HCT116 (cell line): Measurements from ENCODE around the gene GJB5.

ENCODE experiments used
- CBX3 ChIP-seq: IDR thresholded peaks from 2 replicates; pipeline ENCODE4 v1.6.1; 2012; ENCODE audit warnings: low read depth
- ELF1 ChIP-seq: IDR thresholded peaks from 2 replicates; pipeline ENCODE4 v1.6.1; 2012; ENCODE audit warnings: low read depth, borderline replicate concordance
- EZH2 ChIP-seq: fragments of 200-600 bp; sonication (generic); IDR thresholded peaks from 2 replicates; pipeline ENCODE4 v1.6.1; 2017; ENCODE audit warnings: antibody characterized with exemption, mixed run types
- EZH2phosphoT487 ChIP-seq: fragments of 200-600 bp; IDR thresholded peaks from 2 replicates; pipeline ENCODE4 v1.6.1; 2018; ENCODE audit warnings: antibody characterized with exemption, borderline replicate concordance
- JUND ChIP-seq: IDR thresholded peaks from 2 replicates; pipeline ENCODE4 v1.6.1; 2012
- POLR2A ChIP-seq: IDR thresholded peaks from 2 replicates; pipeline ENCODE4 v1.7.0; 2011; ENCODE audit warnings: borderline replicate concordance; ENCODE audit not compliant: insufficient read depth, insufficient read length; ENCODE audit errors: extremely low read depth
- POLR2AphosphoS5 ChIP-seq: IDR thresholded peaks from 2 replicates; pipeline ENCODE4 v1.6.1; 2011; ENCODE audit warnings: mild to moderate bottlenecking, low read depth, low read length, moderate library complexity
- RAD21 ChIP-seq: IDR thresholded peaks from 2 replicates; pipeline ENCODE4 v1.6.1; 2012; ENCODE audit warnings: low read depth, mild to moderate bottlenecking
- SIN3A ChIP-seq: IDR thresholded peaks from 2 replicates; pipeline ENCODE4 v1.6.1; 2012; ENCODE audit warnings: low read depth
- SP1 ChIP-seq: IDR thresholded peaks from 2 replicates; pipeline ENCODE4 v1.6.1; 2012; ENCODE audit warnings: low read depth
- ZNF274 ChIP-seq: fragments of 200-500 bp; sonication (Bioruptor generic); IDR thresholded peaks from 2 replicates; pipeline ENCODE4 v1.6.1; 2014; ENCODE audit warnings: mild to moderate bottlenecking, low read depth, low read length, inconsistent platforms
- TF ChIP-seq, protein P1 (sequence below), 3 experiments: fragments of 200-600 bp in 1 of 3; sonication (generic) in 1 of 3; IDR thresholded peaks in 2 of 3; conservative IDR thresholded peaks in 1 of 3; 2 replicates each; pipeline ENCODE4 v1.5.1; 2012 to 2017; ENCODE audit warnings: low read depth in 2 of 3, low read length in 2 of 3, antibody characterized with exemption in 1 of 3, borderline replicate concordance in 1 of 3, control low read depth in 1 of 3, mild to moderate bottlenecking in 1 of 3, mixed read lengths in 1 of 3, mixed run types in 1 of 3, moderate library complexity in 1 of 3; ENCODE audit not compliant: insufficient read depth in 1 of 3
- TF ChIP-seq, protein P2 (sequence below): IDR thresholded peaks from 2 replicates; pipeline ENCODE4 v1.6.1; 2012; ENCODE audit warnings: low read depth
- TF ChIP-seq, protein P3 (sequence below): IDR thresholded peaks from 2 replicates; pipeline ENCODE4 v1.6.1; 2011; ENCODE audit warnings: mild to moderate bottlenecking, low read length, moderate library complexity; ENCODE audit not compliant: insufficient replicate concordance; ENCODE audit errors: extremely low read depth

DNA sequence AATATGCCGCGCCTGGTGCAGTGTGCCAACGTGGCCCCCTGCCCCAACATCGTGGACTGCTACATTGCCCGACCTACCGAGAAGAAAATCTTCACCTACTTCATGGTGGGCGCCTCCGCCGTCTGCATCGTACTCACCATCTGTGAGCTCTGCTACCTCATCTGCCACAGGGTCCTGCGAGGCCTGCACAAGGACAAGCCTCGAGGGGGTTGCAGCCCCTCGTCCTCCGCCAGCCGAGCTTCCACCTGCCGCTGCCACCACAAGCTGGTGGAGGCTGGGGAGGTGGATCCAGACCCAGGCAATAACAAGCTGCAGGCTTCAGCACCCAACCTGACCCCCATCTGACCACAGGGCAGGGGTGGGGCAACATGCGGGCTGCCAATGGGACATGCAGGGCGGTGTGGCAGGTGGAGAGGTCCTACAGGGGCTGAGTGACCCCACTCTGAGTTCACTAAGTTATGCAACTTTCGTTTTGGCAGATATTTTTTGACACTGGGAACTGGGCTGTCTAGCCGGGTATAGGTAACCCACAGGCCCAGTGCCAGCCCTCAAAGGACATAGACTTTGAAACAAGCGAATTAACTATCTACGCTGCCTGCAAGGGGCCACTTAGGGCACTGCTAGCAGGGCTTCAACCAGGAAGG, 30.5 kb downstream of the GJB5 start:
- TF ChIP-seq POLR2A (no peak), POLR2AphosphoS5 (no peak), ZNF274 (no peak), RAD21 (no peak), SIN3A (no peak), ELF1 (no peak), EZH2phosphoT487 (no peak), SP1 (no peak), CBX3 (no peak), JUND (no peak), EZH2 (no peak)
- TF ChIP-seq, protein P1, sequence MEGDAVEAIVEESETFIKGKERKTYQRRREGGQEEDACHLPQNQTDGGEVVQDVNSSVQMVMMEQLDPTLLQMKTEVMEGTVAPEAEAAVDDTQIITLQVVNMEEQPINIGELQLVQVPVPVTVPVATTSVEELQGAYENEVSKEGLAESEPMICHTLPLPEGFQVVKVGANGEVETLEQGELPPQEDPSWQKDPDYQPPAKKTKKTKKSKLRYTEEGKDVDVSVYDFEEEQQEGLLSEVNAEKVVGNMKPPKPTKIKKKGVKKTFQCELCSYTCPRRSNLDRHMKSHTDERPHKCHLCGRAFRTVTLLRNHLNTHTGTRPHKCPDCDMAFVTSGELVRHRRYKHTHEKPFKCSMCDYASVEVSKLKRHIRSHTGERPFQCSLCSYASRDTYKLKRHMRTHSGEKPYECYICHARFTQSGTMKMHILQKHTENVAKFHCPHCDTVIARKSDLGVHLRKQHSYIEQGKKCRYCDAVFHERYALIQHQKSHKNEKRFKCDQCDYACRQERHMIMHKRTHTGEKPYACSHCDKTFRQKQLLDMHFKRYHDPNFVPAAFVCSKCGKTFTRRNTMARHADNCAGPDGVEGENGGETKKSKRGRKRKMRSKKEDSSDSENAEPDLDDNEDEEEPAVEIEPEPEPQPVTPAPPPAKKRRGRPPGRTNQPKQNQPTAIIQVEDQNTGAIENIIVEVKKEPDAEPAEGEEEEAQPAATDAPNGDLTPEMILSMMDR (IDR thresholded peaks at IDR 0.05 in 2 of 3, conservative IDR thresholded peaks at IDR 0.05 in 1 of 3; ENCODE audit: borderline replicate concordance in 1 of 3, insufficient read depth in 1 of 3, low read depth in 2 of 3, low read length in 2 of 3): no peak
- TF ChIP-seq, protein P2, sequence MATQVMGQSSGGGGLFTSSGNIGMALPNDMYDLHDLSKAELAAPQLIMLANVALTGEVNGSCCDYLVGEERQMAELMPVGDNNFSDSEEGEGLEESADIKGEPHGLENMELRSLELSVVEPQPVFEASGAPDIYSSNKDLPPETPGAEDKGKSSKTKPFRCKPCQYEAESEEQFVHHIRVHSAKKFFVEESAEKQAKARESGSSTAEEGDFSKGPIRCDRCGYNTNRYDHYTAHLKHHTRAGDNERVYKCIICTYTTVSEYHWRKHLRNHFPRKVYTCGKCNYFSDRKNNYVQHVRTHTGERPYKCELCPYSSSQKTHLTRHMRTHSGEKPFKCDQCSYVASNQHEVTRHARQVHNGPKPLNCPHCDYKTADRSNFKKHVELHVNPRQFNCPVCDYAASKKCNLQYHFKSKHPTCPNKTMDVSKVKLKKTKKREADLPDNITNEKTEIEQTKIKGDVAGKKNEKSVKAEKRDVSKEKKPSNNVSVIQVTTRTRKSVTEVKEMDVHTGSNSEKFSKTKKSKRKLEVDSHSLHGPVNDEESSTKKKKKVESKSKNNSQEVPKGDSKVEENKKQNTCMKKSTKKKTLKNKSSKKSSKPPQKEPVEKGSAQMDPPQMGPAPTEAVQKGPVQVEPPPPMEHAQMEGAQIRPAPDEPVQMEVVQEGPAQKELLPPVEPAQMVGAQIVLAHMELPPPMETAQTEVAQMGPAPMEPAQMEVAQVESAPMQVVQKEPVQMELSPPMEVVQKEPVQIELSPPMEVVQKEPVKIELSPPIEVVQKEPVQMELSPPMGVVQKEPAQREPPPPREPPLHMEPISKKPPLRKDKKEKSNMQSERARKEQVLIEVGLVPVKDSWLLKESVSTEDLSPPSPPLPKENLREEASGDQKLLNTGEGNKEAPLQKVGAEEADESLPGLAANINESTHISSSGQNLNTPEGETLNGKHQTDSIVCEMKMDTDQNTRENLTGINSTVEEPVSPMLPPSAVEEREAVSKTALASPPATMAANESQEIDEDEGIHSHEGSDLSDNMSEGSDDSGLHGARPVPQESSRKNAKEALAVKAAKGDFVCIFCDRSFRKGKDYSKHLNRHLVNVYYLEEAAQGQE: no peak
- TF ChIP-seq, protein P3, sequence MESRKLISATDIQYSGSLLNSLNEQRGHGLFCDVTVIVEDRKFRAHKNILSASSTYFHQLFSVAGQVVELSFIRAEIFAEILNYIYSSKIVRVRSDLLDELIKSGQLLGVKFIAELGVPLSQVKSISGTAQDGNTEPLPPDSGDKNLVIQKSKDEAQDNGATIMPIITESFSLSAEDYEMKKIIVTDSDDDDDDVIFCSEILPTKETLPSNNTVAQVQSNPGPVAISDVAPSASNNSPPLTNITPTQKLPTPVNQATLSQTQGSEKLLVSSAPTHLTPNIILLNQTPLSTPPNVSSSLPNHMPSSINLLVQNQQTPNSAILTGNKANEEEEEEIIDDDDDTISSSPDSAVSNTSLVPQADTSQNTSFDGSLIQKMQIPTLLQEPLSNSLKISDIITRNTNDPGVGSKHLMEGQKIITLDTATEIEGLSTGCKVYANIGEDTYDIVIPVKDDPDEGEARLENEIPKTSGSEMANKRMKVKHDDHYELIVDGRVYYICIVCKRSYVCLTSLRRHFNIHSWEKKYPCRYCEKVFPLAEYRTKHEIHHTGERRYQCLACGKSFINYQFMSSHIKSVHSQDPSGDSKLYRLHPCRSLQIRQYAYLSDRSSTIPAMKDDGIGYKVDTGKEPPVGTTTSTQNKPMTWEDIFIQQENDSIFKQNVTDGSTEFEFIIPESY: no peak
